Stimulated activated CD8-positive, alpha-beta memory T cell treated with anti-CD3 and anti-CD28 coated beads, Interleukin-4, amount 100 ng/mL, for 48 hours (primary cell): Measurements from ENCODE around the gene SP140L.
"Not testable (repeated sequence)": the region's sequence is repeated elsewhere in the genome, so short reads cannot be mapped to it uniquely, and the experiment has no call there.

Experiments
- DNase-seq: peaks from one replicate; pipeline ENCODE4 v3.0.0-alpha.2; 2020

Gene SP140L

GRCh38 chr2:230326453-230327417 lies at the start of gene SP140L:
Gene SP140L, plus strand, starts transcription at chr2:230327193. Its CDS starts 77 bp downstream, at chr2:230327270.
- peak; percentile 84 for DNase-seq

GRCh38 chr2:230282936-230283335 lies 44.1 kb upstream of the SP140L start:
- no peak for DNase-seq

- DNase-seq = no peak
These were observed 40.9 kb upstream of the SP140L start for GRCh38 chr2:230286048-230286447.

GRCh38 chr2:230289311-230289710 lies 37.7 kb upstream of the SP140L start:
- DNase-seq = not testable (repeated sequence)

- DNase-seq = no peak
These were observed 31.8 kb upstream of the SP140L start for GRCh38 chr2:230295192-230295591.

GRCh38 chr2:230296917-230297316 lies 30.1 kb upstream of the SP140L start:
- DNase-seq = no peak

- no peak for DNase-seq
These were observed 27.4 kb upstream of the SP140L start for GRCh38 chr2:230299618-230300017.

GRCh38 chr2:230305416-230306275 lies 21.3 kb upstream of the SP140L start:
- DNase-seq = no peak

GRCh38 chr2:230306474-230306873 lies 20.5 kb upstream of the SP140L start:
- DNase-seq = no peak

- DNase-seq = no peak
These were observed 19.5 kb upstream of the SP140L start for GRCh38 chr2:230307485-230307884.

GRCh38 chr2:230308402-230309000 lies 18.5 kb upstream of the SP140L start:
- DNase-seq = no peak

GRCh38 chr2:230310792-230311191 lies 16.2 kb upstream of the SP140L start:
- DNase-seq = not testable (repeated sequence)

- not testable (repeated sequence) for DNase-seq
These were observed 15.4 kb upstream of the SP140L start for GRCh38 chr2:230311634-230312033.

GRCh38 chr2:230312638-230313037 lies 14.4 kb upstream of the SP140L start:
- no peak for DNase-seq

GRCh38 chr2:230317366-230317765 lies 9.6 kb upstream of the SP140L start:
- no peak for DNase-seq

- DNase-seq = no peak
These were observed 8.5 kb upstream of the SP140L start for GRCh38 chr2:230318190-230319121.

- peak; percentile 72 for DNase-seq
These were observed 7.7 kb upstream of the SP140L start for GRCh38 chr2:230319211-230319862.

- no peak for DNase-seq
These were observed 6.0 kb upstream of the SP140L start for GRCh38 chr2:230321031-230321430.

GRCh38 chr2:230322561-230323384 lies 4.2 kb upstream of the SP140L start:
- no peak for DNase-seq

GRCh38 chr2:230323385-230324106 lies 3.4 kb upstream of the SP140L start:
- DNase-seq = peak; percentile 61
